SK-N-SH treated with all-trans-retinoic acid at 6 μM for 48 hours (cell line): ENCODE measurements around the gene SUPT3H.

Experiments used
- ATAC-seq: fragments of 200-7000 bp; cut with Tn5 transposase; 3 replicates; pipeline ENCODE4 v1.9.1; 2020; ENCODE audit warnings: mild to moderate bottlenecking, moderate library complexity
- ARNTL ChIP-seq: fragments of 450-650 bp; formaldehyde crosslinking; IDR thresholded peaks from 2 replicates; pipeline ENCODE4 v1.5.0; 2020; ENCODE audit warnings: low read depth, mild to moderate bottlenecking, moderate library complexity, borderline replicate concordance
- BACH2 ChIP-seq: fragments of 250-450 bp; sonication (Bioruptor Pico); IDR thresholded peaks from 2 replicates; pipeline ENCODE4 v1.9.0; 2021; ENCODE audit warnings: mild to moderate bottlenecking, borderline replicate concordance
- CSDC2 ChIP-seq: fragments of 250-450 bp; sonication (Bioruptor Pico); IDR thresholded peaks from 2 replicates; pipeline ENCODE4 v1.5.0; 2020; ENCODE audit warnings: mild to moderate bottlenecking, moderate library complexity
- ESRRG ChIP-seq: fragments of 250-450 bp; sonication (Bioruptor Pico); IDR thresholded peaks from 2 replicates; pipeline ENCODE4 v1.6.1; 2021; ENCODE audit warnings: mild to moderate bottlenecking
- GLIS3 ChIP-seq: fragments of 250-450 bp; sonication (Bioruptor Pico); IDR thresholded peaks from 2 replicates; pipeline ENCODE4 v1.5.0; 2020; ENCODE audit warnings: mild to moderate bottlenecking, moderate library complexity
- ISL1 ChIP-seq: fragments of 250-450 bp; sonication (Bioruptor Pico); IDR thresholded peaks from 2 replicates; pipeline ENCODE4 v2.1.2; 2022; ENCODE audit warnings: mild to moderate bottlenecking, moderate library complexity
- OSR1 ChIP-seq: fragments of 250-450 bp; sonication (Bioruptor Pico); IDR thresholded peaks from 2 replicates; pipeline ENCODE4 v1.8.0; 2022; ENCODE audit warnings: moderate library complexity, mild to moderate bottlenecking, inconsistent platforms
- PPARA ChIP-seq: fragments of 250-450 bp; sonication (Bioruptor Pico); IDR thresholded peaks from 2 replicates; pipeline ENCODE4 v1.5.0; 2020; ENCODE audit warnings: mild to moderate bottlenecking, borderline replicate concordance
- RARB ChIP-seq: fragments of 250-450 bp; sonication (Bioruptor Pico); IDR thresholded peaks from 2 replicates; pipeline ENCODE4 v1.8.0; 2021; ENCODE audit warnings: mild to moderate bottlenecking, moderate library complexity
- SNAI2 ChIP-seq: fragments of 250-450 bp; sonication (Bioruptor Pico); IDR thresholded peaks from 2 replicates; pipeline ENCODE4 v1.5.0; 2020; ENCODE audit warnings: mild to moderate bottlenecking, moderate library complexity
- TCF4 ChIP-seq: fragments of 250-450 bp; sonication (Bioruptor Pico); IDR thresholded peaks from 2 replicates; pipeline ENCODE4 v1.8.0; 2021; ENCODE audit warnings: mild to moderate bottlenecking, moderate library complexity, borderline replicate concordance
- TOX ChIP-seq: fragments of 250-450 bp; sonication (Bioruptor Pico); IDR thresholded peaks from 2 replicates; pipeline ENCODE4 v1.8.0; 2021; ENCODE audit warnings: mild to moderate bottlenecking, moderate library complexity, borderline replicate concordance
- ZC3H10 ChIP-seq: fragments of 250-450 bp; sonication (Bioruptor Pico); IDR thresholded peaks from 2 replicates; pipeline ENCODE4 v1.5.1; 2021; ENCODE audit warnings: mild to moderate bottlenecking, moderate library complexity
- ZFP30 ChIP-seq: fragments of 450-650 bp; formaldehyde crosslinking; IDR thresholded peaks from 2 replicates; pipeline ENCODE4 v1.5.0; 2022; ENCODE audit warnings: mild to moderate bottlenecking, moderate library complexity
- ZNF565 ChIP-seq: fragments of 450-650 bp; formaldehyde crosslinking; conservative IDR thresholded peaks from 2 replicates; pipeline ENCODE4 v1.5.0; 2020; ENCODE audit warnings: low read depth, mild to moderate bottlenecking, moderate library complexity
- ZNF70 ChIP-seq: fragments of 450-650 bp; formaldehyde crosslinking; IDR thresholded peaks from 2 replicates; pipeline ENCODE4 v1.5.0; 2020; ENCODE audit warnings: mild to moderate bottlenecking, moderate library complexity
- ZNF8 ChIP-seq: fragments of 450-650 bp; formaldehyde crosslinking; IDR thresholded peaks from 2 replicates; pipeline ENCODE4 v1.5.0; 2020; ENCODE audit warnings: mild to moderate bottlenecking, moderate library complexity
- TF ChIP-seq, protein P1 (sequence below): fragments of 250-450 bp; sonication (Bioruptor Pico); IDR thresholded peaks from 2 replicates; pipeline ENCODE4 v1.5.0; 2020; ENCODE audit warnings: mild to moderate bottlenecking, moderate library complexity
- TF ChIP-seq, protein P2 (sequence below): fragments of 250-450 bp; sonication (Bioruptor Pico); IDR thresholded peaks from 2 replicates; pipeline ENCODE4 v1.8.0; 2021; ENCODE audit warnings: low read depth, mild to moderate bottlenecking, moderate library complexity, borderline replicate concordance
- TF ChIP-seq, protein P3 (sequence below): fragments of 250-450 bp; sonication (Bioruptor Pico); IDR thresholded peaks from 2 replicates; pipeline ENCODE4 v1.8.0; 2020; ENCODE audit warnings: mild to moderate bottlenecking, moderate library complexity, borderline replicate concordance

The SUPT3H gene

DNA sequence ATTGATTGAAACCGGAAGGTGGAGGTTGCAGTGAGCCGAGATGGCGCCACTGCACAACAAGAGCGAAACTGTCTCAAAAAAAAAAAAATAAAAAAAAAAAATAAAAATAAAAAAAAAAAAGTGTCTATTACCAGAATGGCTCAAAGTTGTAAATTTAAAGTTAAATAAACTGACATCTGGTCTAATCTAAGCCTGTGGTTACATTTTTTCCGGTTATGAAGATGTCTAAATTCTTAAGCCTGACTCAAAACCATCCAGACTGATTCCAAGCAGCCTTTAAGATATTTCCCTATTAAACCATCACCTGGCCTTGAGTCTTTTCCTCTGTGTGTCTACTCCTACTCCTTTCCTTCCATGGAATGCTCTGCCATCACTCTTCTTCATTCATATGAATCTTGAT, 421.3 kb downstream of the SUPT3H start:
- TF ChIP-seq TCF4 (CRISPR knock-in tag) (no peak), ESRRG (CRISPR knock-in tag) (no peak), ZNF70 (CRISPR knock-in tag) (no peak), TOX (CRISPR knock-in tag) (no peak), ARNTL (CRISPR knock-in tag) (no peak), ZC3H10 (CRISPR knock-in tag) (no peak), BACH2 (CRISPR knock-in tag) (no peak), RARB (CRISPR knock-in tag) (no peak), ZFP30 (no peak)
- TF ChIP-seq, protein P1, sequence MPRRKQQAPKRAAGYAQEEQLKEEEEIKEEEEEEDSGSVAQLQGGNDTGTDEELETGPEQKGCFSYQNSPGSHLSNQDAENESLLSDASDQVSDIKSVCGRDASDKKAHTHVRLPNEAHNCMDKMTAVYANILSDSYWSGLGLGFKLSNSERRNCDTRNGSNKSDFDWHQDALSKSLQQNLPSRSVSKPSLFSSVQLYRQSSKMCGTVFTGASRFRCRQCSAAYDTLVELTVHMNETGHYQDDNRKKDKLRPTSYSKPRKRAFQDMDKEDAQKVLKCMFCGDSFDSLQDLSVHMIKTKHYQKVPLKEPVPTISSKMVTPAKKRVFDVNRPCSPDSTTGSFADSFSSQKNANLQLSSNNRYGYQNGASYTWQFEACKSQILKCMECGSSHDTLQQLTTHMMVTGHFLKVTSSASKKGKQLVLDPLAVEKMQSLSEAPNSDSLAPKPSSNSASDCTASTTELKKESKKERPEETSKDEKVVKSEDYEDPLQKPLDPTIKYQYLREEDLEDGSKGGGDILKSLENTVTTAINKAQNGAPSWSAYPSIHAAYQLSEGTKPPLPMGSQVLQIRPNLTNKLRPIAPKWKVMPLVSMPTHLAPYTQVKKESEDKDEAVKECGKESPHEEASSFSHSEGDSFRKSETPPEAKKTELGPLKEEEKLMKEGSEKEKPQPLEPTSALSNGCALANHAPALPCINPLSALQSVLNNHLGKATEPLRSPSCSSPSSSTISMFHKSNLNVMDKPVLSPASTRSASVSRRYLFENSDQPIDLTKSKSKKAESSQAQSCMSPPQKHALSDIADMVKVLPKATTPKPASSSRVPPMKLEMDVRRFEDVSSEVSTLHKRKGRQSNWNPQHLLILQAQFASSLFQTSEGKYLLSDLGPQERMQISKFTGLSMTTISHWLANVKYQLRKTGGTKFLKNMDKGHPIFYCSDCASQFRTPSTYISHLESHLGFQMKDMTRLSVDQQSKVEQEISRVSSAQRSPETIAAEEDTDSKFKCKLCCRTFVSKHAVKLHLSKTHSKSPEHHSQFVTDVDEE (CRISPR knock-in tag) = no peak
- TF ChIP-seq, protein P2, sequence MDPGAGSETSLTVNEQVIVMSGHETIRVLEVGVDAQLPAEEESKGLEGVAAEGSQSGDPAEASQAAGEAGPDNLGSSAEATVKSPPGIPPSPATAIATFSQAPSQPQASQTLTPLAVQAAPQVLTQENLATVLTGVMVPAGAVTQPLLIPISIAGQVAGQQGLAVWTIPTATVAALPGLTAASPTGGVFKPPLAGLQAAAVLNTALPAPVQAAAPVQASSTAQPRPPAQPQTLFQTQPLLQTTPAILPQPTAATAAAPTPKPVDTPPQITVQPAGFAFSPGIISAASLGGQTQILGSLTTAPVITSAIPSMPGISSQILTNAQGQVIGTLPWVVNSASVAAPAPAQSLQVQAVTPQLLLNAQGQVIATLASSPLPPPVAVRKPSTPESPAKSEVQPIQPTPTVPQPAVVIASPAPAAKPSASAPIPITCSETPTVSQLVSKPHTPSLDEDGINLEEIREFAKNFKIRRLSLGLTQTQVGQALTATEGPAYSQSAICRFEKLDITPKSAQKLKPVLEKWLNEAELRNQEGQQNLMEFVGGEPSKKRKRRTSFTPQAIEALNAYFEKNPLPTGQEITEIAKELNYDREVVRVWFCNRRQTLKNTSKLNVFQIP (CRISPR knock-in tag) = no peak
- no peak for ATAC-seq

DNA sequence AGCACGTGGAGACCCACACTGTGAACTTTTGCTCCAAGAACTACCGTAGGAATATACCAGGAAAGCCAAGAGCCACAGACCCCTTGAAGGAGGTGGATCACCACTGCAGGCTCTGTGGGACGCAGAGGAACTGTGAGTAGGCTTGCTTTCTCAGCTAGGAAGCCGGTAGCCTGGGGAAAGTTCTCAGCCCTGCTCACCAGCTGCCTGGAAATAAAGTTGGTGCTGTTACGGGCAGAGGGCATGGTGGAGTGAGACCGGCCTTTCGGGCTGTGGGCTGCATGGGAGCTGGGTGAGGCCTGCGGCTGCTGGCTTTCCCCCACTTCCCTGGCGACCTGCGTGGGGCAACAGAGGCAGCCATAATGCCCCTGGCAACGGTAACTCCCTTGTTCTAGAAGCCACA, 422.6 kb downstream of the SUPT3H start:
- TF ChIP-seq, protein P3, sequence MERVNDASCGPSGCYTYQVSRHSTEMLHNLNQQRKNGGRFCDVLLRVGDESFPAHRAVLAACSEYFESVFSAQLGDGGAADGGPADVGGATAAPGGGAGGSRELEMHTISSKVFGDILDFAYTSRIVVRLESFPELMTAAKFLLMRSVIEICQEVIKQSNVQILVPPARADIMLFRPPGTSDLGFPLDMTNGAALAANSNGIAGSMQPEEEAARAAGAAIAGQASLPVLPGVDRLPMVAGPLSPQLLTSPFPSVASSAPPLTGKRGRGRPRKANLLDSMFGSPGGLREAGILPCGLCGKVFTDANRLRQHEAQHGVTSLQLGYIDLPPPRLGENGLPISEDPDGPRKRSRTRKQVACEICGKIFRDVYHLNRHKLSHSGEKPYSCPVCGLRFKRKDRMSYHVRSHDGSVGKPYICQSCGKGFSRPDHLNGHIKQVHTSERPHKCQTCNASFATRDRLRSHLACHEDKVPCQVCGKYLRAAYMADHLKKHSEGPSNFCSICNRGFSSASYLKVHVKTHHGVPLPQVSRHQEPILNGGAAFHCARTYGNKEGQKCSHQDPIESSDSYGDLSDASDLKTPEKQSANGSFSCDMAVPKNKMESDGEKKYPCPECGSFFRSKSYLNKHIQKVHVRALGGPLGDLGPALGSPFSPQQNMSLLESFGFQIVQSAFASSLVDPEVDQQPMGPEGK = no peak
- TF ChIP-seq ZNF8 (CRISPR knock-in tag) (no peak), TOX (CRISPR knock-in tag) (no peak), RARB (CRISPR knock-in tag) (no peak), ISL1 (CRISPR knock-in tag) (no peak), SNAI2 (no peak), OSR1 (CRISPR knock-in tag) (no peak), CSDC2 (CRISPR knock-in tag) (no peak), GLIS3 (CRISPR knock-in tag) (no peak), ZNF565 (CRISPR knock-in tag) (no peak), PPARA (CRISPR knock-in tag) (no peak), ARNTL (CRISPR knock-in tag) (no peak)
- TF ChIP-seq, protein P1 (CRISPR knock-in tag) = no peak
- ATAC-seq = no peak

DNA sequence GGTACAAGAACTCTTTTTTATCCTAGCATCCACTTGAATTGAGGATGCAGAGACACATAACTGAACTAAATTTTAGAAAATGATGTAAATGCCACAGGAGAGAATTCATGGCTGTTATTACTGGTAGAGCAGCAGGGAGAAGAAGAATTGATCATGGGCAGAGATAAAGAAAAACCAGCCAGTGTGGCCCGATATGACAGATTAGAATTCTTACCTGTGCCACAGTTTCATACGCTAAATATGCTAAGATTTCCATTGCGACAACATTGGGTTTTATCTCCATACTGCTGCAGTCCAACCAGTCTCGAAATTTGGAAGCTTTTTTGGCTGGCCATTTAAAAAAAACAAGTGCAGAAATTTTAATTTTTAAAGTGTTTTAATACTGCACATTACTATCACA, 423.5 kb downstream of the SUPT3H start:
- no peak for ATAC-seq

More for the DNA sequence above, 423.5 kb downstream of the SUPT3H start:
- TF ChIP-seq, protein P2 (CRISPR knock-in tag) = no peak
- TF ChIP-seq TCF4 (CRISPR knock-in tag) (no peak), ZNF565 (CRISPR knock-in tag) (no peak)
- TF ChIP-seq, all 23 proteins: peak for 0
